PC-9 (cell line): ENCODE measurements around the gene RAB29. TPM values are rescaled to one million over a fixed set of nuclear protein-coding genes. Genes with fewer than 3 reads are reported as not detected.

ENCODE experiments used
- BruUV-seq: library from RNA; stranded (reverse); fragments of 400-500 nt; replicated peaks from 2 replicates; lab custom pipeline; 2021; lab: Mats Ljungman, UMichigan
- CTCF ChIA-PET: fragments of 300-600 bp; sonication (Branson Sonifier 250); formaldehyde crosslinking; loops from one replicate; lab custom pipeline; 2022; ENCODE audit warnings: antibody characterized with exemption; lab: Charles Lee
- POLR2A ChIA-PET: fragments of 300-600 bp; sonication (Branson Sonifier 250); formaldehyde crosslinking; loops from one replicate; lab custom pipeline; 2022; ENCODE audit warnings: antibody characterized with exemption; ENCODE audit not compliant: unreplicated experiment; lab: Charles Lee
- DNase-seq, 2 experiments: peaks; one replicate each; pipeline versions ENCODE4 v3.0.0 to v3.0.0-alpha.2; 2015 to 2022; ENCODE audit warnings: mixed read lengths in 1 of 2
- H2AFZ ChIP-seq: fragments of 200-600 bp; sonication (generic); 2 replicates; pipeline ENCODE4 v1.8.1; 2017; ENCODE audit warnings: antibody characterized with exemption
- H3F3A ChIP-seq: fragments of 200-600 bp; sonication (generic); 2 replicates; pipeline ENCODE4 v1.8.1; 2017; ENCODE audit warnings: antibody characterized with exemption, mild to moderate bottlenecking, low read depth; ENCODE audit not compliant: insufficient read depth
- H3K27ac ChIP-seq: fragments of 200-600 bp; sonication (generic); 2 replicates; pipeline ENCODE4 v1.6.1; 2016; ENCODE audit warnings: mixed run types
- H3K27me3 ChIP-seq: fragments of 200-600 bp; sonication (generic); 2 replicates; pipeline ENCODE4 v1.6.1; 2016; ENCODE audit warnings: low read depth, mixed run types; ENCODE audit not compliant: insufficient read depth
- H3K36me3 ChIP-seq: fragments of 200-600 bp; sonication (generic); 2 replicates; pipeline ENCODE4 v1.6.1; 2016; ENCODE audit warnings: low read depth, mixed run types
- H3K4me1 ChIP-seq: fragments of 200-600 bp; sonication (generic); replicated peaks from 2 replicates; pipeline ENCODE4 v1.6.1; 2016; ENCODE audit warnings: mixed run types; ENCODE audit not compliant: insufficient read depth
- H3K4me2 ChIP-seq: fragments of 200-600 bp; sonication (generic); 2 replicates; pipeline ENCODE4 v1.6.1; 2017; ENCODE audit warnings: mixed run types
- H3K4me3 ChIP-seq: fragments of 200-600 bp; sonication (generic); 2 replicates; pipeline ENCODE4 v1.6.1; 2016; ENCODE audit warnings: mixed run types
- H3K79me2 ChIP-seq: fragments of 200-600 bp; sonication (generic); 2 replicates; pipeline ENCODE4 v1.6.1; 2017; ENCODE audit warnings: low read depth, mixed run types
- H3K9me2 ChIP-seq: fragments of 200-600 bp; sonication (generic); 2 replicates; pipeline ENCODE4 v1.8.1; 2017; ENCODE audit warnings: mild to moderate bottlenecking; ENCODE audit not compliant: insufficient read depth
- H3K9me3 ChIP-seq: fragments of 200-600 bp; sonication (generic); 2 replicates; pipeline ENCODE4 v1.8.1; 2016; ENCODE audit warnings: low read depth; ENCODE audit not compliant: insufficient read depth
- H4K20me1 ChIP-seq: fragments of 200-600 bp; sonication (generic); 2 replicates; pipeline ENCODE4 v1.8.1; 2017; ENCODE audit not compliant: insufficient read depth
- CTCF ChIP-seq: fragments of 200-600 bp; sonication (generic); conservative IDR thresholded peaks from 2 replicates; pipeline ENCODE4 v1.6.1; 2017; ENCODE audit warnings: mixed run types, antibody characterized with exemption, mild to moderate bottlenecking, moderate library complexity
- EZH2 ChIP-seq: fragments of 200-600 bp; sonication (generic); IDR thresholded peaks from 2 replicates; pipeline ENCODE4 v1.8.0; 2017; ENCODE audit warnings: antibody characterized with exemption, low read depth
- intact Hi-C: fragments of 100-400 bp; cut with micrococcal nuclease; formaldehyde crosslinking; loops from one replicate; pipeline ENCODE4 v1.10.0; 2022; ENCODE audit not compliant: unreplicated experiment
- total RNA-seq: library from RNA; stranded (reverse); gene quantifications from 2 replicates; pipeline ENCODE4 v1.2.3, GENCODE V29; 2021

Gene RAB29
- total RNA-seq, 1 experiment from 2014 or later: 10.4 TPM

DNA sequence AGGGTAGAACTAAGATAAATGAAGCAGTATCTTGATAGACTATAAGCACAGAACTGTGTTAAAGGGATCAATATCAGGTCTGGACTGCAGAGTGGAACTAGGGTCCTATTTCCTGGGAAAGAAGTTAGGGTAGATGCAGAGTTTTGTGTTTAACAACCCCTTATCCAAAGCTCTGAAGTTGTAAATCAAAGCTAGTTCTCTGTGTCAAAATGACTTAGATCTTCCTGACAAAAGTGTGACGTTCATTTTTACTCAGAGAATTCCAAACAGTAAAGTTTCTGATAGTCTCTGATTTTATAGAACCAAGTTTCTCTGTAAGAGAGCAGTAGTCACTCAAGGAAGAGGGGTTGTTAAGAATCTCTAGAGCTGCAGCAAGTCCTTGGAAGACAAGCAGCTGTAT, 33.6 kb downstream of the RAB29 start:
- TF ChIP-seq CTCF: no peak
- no peak for TF ChIP-seq EZH2
- POLR2A ChIA-PET: no interaction called here
- Histone ChIP-seq H2AFZ (no peak overlapping the region), H3K9me3 (no peaks in the 10 kb centered on the region), H3K27me3 (no peaks in the 10 kb centered on the region), H3K36me3 (peaks cover 17% of the 10 kb centered on the region), H4K20me1 (peaks cover 70% of the 10 kb centered on the region), H3K79me2 (peaks cover 97% of the 10 kb centered on the region), H3F3A (peaks cover 46% of the 10 kb centered on the region), H3K27ac (peak overlapping the region; percentile 18; the same call in 1 of the 2 replicates), H3K4me2 (no peak overlapping the region), H3K4me3 (no peak overlapping the region), H3K4me1 (peaks cover 9% of the 10 kb centered on the region; the same call in 1 of the 2 replicates), H3K9me2 (no peaks in the 10 kb centered on the region)
- intact Hi-C loops: no loop called here
- no TSS peak for BruUV-seq
- DNase-seq: no peak
- CTCF ChIA-PET: no interaction called here

DNA sequence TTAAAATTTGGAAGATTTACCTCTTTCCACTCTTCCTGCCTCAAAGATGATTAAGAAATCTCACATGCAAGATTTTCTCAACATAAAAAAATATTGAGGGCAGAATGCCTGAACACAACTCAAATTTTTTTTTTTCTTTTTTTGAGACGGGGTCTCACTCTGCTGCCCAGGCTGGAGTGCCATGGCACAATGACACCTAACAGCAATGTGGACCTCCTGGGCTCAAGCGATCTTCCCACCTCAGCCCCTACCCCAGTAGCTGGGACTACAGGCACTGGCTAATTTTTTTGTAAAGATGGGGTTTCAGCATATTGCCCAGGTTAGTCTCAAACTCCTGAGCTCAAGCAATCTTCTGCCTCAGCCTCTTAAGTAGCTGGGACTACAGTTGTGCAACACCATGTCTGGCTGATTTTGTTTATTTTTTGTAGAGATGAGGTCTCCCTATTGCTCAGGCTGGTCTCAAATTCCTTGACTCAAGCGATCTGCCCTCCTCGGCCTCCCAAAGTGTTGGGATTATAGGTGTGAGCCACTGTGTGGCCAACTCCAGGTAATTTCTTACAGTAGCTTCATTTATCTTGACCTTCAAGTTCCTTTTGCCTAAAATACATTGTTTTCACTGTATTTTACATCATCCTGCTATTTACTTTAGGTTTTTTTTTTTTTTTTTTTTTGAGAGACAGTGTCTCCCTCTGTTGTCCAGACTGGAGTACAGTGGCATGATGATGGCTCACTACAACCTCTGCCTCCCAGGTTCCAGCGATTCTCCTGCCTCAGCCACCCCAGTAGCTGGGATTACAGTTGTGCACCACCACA, 35.7 kb downstream of the RAB29 start:
- CTCF ChIA-PET: interaction anchor here (0.5 kb wide), 1 partner anchor 9 kb away, joined by 4 read pairs; no protein-coding TSS in a partner anchor
- Histone ChIP-seq H4K20me1 (peaks cover 56% of the 10 kb centered on the region), H3K36me3 (peaks cover 25% of the 10 kb centered on the region), H3K79me2 (peaks cover 97% of the 10 kb centered on the region), H3K4me2 (no peak overlapping the region), H3K4me1 (no peaks in the 10 kb centered on the region), H3K9me2 (no peaks in the 10 kb centered on the region), H3K27me3 (no peaks in the 10 kb centered on the region), H3K9me3 (no peaks in the 10 kb centered on the region), H3F3A (peaks cover 45% of the 10 kb centered on the region), H2AFZ (no peak overlapping the region), H3K27ac (no peak overlapping the region), H3K4me3 (no peak overlapping the region)
- TF ChIP-seq CTCF (no peak), EZH2 (no peak)
- intact Hi-C loops: no loop called here
- POLR2A ChIA-PET: interaction anchor here (0.7 kb wide), 1 partner anchor 35 kb away, joined by 3 read pairs; no protein-coding TSS in a partner anchor
- no peak for DNase-seq
- BruUV-seq: no TSS peak

- no peak for TF ChIP-seq EZH2
- TF ChIP-seq CTCF: no peak
- Histone ChIP-seq H3K9me3 (no peaks in the 10 kb centered on the region), H3K4me2 (no peak overlapping the region), H3K79me2 (peaks cover 98% of the 10 kb centered on the region), H3K4me3 (no peak overlapping the region), H3F3A (peaks cover 46% of the 10 kb centered on the region), H3K9me2 (no peaks in the 10 kb centered on the region), H4K20me1 (peaks cover 63% of the 10 kb centered on the region), H3K27me3 (no peaks in the 10 kb centered on the region), H3K27ac (no peak overlapping the region), H2AFZ (no peak overlapping the region), H3K36me3 (peaks cover 27% of the 10 kb centered on the region; the same call in 1 of the 2 replicates), H3K4me1 (no peaks in the 10 kb centered on the region; the same call in 1 of the 2 replicates)
- DNase-seq: no peak
- ChIA-PET POLR2A (no interaction called here), CTCF (no interaction called here)
- BruUV-seq: no TSS peak
- intact Hi-C loops: no loop called here
Measured at GRCh38 chr1:205735218-205735617, 40.1 kb downstream of the RAB29 start.
